H1 (cell line): ENCODE results near the gene TPRG1L.

Experiments
- KDM5A ChIP-seq: fragments of 200-600 bp; IDR thresholded peaks from 2 replicates; pipeline ENCODE4 v1.7.1; 2012; ENCODE audit warnings: mild to moderate bottlenecking, low read length, inconsistent platforms, mixed read lengths
- TF ChIP-seq, protein P1 (sequence below), 3 experiments: IDR thresholded peaks; 1 replicate in 2 of 3; 2 replicates in 1 of 3; pipeline versions ENCODE4 v1.5.1 to v1.6.1; 2011; ENCODE audit warnings: low read length in 3 of 3, mild to moderate bottlenecking in 3 of 3, inconsistent platforms in 2 of 3, low read depth in 1 of 3, moderate library complexity in 1 of 3; ENCODE audit not compliant: insufficient read depth in 1 of 3; ENCODE audit errors: control extremely low read depth in 1 of 3

DNA sequence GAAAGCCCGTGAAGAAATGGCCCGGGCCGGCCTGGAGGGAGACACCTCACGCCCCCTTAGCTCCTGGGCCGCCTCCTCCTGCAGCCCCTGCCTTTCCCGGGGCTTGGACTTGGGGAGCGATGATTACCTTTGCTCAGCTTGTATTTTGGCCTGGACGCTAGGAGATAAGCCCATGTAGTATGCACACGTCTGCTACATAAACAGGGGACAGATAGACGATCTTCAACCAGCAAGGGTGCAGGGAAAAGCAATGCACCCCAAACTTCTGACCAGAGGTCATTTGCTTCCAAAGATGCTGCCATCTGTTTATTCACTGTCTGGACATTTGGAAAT is 28.4 kb downstream of the TPRG1L start:
- TF ChIP-seq, protein P1, sequence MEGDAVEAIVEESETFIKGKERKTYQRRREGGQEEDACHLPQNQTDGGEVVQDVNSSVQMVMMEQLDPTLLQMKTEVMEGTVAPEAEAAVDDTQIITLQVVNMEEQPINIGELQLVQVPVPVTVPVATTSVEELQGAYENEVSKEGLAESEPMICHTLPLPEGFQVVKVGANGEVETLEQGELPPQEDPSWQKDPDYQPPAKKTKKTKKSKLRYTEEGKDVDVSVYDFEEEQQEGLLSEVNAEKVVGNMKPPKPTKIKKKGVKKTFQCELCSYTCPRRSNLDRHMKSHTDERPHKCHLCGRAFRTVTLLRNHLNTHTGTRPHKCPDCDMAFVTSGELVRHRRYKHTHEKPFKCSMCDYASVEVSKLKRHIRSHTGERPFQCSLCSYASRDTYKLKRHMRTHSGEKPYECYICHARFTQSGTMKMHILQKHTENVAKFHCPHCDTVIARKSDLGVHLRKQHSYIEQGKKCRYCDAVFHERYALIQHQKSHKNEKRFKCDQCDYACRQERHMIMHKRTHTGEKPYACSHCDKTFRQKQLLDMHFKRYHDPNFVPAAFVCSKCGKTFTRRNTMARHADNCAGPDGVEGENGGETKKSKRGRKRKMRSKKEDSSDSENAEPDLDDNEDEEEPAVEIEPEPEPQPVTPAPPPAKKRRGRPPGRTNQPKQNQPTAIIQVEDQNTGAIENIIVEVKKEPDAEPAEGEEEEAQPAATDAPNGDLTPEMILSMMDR (IDR thresholded peaks at IDR 0.05; ENCODE audit: control extremely low read depth in 1 of 3, insufficient read depth in 1 of 3, low read depth in 1 of 3, low read length in 3 of 3), result no peak
- TF ChIP-seq KDM5A, result no peak
